SK-N-SH treated with all-trans-retinoic acid at 6 μM for 48 hours (cell line): Measurements from ENCODE around the gene C1RL.

Experiments used
- ESRRG ChIP-seq: fragments of 250-450 bp; sonication (Bioruptor Pico); IDR thresholded peaks from 2 replicates; pipeline ENCODE4 v1.6.1; 2021; ENCODE audit warnings: mild to moderate bottlenecking
- OSR1 ChIP-seq: fragments of 250-450 bp; sonication (Bioruptor Pico); IDR thresholded peaks from 2 replicates; pipeline ENCODE4 v1.8.0; 2022; ENCODE audit warnings: moderate library complexity, mild to moderate bottlenecking, inconsistent platforms
- RARB ChIP-seq: fragments of 250-450 bp; sonication (Bioruptor Pico); IDR thresholded peaks from 2 replicates; pipeline ENCODE4 v1.8.0; 2021; ENCODE audit warnings: mild to moderate bottlenecking, moderate library complexity
- ZFP3 ChIP-seq: fragments of 250-450 bp; sonication (Bioruptor Pico); IDR thresholded peaks from 2 replicates; pipeline ENCODE4 v1.5.0; 2020; ENCODE audit warnings: mild to moderate bottlenecking, moderate library complexity

DNA sequence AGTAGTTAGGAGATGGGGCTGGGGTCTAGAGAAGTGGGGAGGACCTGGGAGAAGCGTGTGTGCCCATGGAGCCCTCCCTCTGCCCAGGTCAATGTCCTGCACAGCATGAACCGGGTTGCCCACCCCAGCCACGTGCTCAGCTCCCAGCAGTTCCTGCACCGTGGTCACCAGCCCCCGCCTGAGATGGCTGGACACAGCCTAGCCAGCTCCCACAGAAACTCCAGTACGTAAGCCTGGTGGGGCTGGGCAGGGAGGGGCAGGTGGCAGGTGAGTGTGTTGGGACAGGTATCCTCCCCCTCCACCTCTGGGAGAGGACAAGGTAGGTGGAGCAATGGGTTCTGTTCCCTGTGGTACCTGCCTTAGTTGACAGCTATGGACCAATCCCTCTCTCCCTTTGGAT, 41.8 kb upstream of the C1RL start:
- TF ChIP-seq ESRRG (no peak), RARB (no peak), OSR1 (CRISPR knock-in tag) (no peak), ZFP3 (CRISPR knock-in tag) (no peak)
